Effector CD8-positive, alpha-beta T cell (primary cell): Measurements from ENCODE around the gene MBL2.

Source experiments
- DNase-seq: peaks from one replicate; lab custom pipeline; 2025; lab: John Stamatoyannopoulos, UW
- total RNA-seq, 4 experiments: gene quantifications; one replicate each; lab custom pipeline; 2026; lab: John Stamatoyannopoulos, UW

The MBL2 gene
- total RNA-seq = 0 reads per million in 4 experiments

DNA sequence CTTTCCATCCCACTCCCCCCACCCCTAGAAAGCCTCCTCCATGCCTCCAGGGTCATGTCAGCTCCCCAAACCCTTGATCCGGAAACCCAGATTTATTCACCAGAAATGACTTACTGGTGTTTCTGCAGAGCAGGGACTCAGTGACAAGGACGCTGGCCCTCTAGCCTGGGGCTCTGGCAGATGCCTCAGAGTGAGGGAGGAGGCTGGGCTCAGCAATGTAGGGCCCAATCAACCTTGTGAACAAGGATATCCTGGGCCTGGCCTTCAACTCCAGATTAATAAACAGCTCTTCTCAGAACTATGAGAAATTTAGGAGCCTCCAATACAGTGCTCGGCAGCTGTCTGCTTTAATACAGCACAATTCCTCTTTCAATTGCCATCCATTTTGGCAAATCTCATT, at the start of gene MBL2:
MBL2 (minus strand) TSS at position 162 of the 400 bp plus-strand sequence. CDS start 1,149 bp downstream, outside the sequence.
- DNase-seq = no peak

DNA sequence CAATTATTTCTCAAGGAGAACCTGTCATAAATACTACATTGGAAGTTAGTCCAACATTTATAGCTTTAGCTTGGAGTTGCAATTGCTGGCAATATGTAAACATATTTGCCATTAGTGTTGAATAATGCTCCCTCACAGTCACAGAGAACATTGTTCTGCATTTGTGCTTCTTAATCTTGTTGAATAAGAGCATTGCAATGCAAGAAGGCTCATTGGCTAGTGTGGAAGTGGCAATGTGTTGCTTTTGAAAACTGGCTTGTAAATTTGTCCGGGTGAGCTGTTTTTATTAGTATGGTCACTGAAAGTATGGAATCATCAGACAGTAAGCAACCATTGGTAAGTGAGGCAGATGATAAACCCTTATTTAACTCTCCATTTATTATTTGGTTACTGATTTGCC, 47.7 kb upstream of the MBL2 start:
- DNase-seq = no peak

DNA sequence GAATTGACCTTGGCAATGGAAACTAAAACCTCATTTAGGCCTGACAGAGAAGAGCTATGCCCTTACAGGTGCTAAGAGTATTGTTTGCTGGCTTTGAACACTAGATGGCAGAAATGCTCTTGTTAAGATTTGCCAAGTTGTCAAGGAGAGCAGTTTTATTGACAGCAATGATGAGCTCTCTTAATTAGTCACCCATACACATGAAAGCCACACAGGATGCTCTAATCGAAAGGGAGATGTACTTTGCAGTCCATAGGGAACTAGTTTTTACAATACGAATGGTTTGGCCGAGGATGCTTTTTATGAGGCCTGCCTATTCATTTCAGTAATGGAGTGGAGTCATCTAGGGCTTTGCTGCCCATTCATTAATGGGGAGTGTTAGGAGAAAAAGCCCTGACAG, 45.4 kb upstream of the MBL2 start:
- no peak for DNase-seq

DNA sequence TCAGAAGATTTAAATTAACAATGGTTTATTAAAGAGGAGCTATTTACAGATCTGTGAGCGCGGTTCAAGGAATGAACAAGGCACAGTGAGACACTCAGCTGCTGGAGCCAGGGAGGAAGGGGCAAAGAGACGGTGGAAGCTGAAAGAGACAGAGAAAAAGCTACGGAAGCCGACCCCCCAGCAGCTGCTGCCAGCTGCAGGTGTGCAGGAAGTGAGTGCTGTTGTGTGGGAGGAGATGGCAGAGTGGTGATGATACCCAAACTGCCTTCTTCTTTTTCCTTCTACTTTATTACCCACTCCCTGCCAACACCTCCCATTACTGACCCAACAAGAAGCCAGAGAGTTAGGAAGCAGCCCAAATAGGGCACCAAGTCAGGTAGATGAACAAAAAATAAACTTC, 41.9 kb upstream of the MBL2 start:
- no peak for DNase-seq

DNA sequence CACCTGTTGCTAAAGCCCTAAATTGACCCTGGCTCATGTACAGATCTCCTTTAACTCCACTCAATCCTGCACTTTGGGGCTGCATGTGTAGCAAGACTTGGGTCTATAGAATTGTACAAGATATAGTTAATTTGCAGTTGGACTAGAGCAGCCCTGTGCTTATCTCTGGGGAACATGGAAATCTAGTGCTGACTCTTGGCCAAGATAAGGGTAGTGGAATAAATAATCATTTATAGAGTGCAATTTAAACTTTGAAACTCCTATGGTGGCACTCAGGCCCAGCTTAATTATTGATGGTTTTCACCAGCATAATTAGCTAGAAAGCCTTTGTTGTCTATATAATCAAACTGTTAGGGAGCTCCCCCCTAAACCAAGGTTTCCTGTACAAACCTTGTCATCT, 39.2 kb upstream of the MBL2 start:
- no peak for DNase-seq

DNA sequence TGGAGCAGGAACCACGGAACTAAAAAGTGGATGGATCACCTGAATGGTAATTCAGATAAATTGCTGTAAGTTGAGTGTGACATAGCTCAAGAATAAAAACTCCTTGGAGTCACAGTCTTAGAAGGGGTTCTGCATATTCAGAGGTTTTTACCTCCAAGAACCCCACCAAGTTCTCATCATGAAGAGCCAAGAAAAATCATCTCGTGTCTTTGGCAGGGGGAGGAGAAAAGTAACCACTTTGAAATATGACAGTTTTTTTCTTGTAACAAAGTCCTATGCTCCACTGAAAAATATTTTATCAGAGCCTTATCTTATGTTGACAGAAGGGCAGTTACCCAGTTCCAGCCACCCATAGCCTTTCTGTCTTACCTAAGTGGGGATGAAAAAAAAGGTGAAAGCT, 38.2 kb upstream of the MBL2 start:
- DNase-seq = no peak

DNA sequence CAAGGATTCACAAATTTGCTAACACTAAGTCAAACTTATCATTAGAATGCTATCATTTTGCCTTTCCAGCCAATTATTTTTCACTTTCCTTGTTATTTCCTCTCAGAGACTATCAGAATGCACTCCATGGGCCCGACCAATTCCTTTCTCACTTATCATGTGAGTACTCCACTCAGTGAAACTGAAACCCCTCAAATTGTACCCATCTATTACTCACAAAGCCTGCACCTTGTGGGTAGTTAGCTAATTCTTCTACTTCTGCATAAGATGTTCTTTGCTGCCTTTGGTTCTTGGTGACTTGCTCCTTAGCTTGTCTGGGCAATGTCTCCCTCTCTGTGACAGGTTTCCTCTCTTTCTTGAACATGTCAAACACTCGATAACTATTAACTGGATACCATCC, 35.2 kb upstream of the MBL2 start:
- no peak for DNase-seq

DNA sequence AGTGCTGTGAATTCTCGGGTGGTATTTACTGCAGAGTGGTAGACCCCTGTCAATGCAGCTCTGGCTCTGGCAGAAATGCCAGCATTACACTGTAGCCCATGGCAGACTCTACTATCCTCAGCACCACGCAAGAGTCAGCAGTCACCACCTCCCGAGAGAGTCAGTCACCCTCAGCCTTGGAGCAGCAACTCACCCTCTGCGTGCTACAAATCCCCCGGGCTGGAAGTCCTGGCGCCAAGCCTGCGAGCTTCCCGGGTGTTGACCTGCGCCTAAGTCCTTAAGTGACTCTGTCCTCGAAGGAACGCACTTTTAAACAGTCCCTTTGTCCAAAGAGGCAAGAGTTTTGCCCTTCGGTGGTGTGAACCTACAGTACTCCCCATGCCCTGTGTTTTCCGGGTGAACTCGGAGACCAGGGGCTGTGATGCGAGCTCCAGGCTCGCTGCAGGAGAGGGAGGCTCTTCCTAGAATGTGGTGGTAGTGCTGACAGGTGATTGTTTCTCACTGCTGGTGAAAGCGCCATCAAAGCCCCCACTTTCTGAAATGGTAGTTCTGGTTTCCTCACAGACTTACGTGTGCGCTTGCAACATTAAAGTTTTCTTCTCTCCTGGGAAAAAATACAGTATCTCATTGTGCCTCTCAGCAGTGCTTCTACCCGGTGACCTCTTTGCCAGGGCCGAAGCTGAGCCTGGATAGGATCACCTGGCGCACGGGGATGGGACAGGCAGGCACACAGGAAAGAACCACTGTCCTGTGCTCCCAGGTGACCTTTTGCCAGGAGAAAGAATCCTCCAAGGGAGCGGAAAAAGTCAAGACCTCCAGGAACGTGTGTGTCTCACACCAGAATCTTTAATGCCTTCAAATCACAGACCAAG, 33.1 kb upstream of the MBL2 start:
- no peak for DNase-seq

DNA sequence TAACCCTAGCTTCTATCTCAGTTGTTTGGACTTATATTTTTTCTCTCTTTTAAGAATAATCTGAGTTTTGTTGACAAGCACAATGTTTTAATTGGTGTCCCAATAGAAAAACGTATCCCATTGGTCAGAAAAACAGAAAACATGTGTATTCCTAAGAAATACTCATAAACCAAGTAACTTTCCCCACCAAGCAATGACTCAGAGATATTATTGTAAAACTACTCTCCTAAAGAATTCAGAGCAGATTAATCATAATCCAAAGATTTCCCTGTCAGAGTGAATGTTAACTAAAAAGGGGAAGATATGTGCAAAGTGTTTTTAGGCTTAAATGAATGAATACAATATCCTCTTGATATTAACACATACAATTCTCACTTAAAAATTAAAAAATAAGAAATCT, 29.4 kb upstream of the MBL2 start:
- no peak for DNase-seq

DNA sequence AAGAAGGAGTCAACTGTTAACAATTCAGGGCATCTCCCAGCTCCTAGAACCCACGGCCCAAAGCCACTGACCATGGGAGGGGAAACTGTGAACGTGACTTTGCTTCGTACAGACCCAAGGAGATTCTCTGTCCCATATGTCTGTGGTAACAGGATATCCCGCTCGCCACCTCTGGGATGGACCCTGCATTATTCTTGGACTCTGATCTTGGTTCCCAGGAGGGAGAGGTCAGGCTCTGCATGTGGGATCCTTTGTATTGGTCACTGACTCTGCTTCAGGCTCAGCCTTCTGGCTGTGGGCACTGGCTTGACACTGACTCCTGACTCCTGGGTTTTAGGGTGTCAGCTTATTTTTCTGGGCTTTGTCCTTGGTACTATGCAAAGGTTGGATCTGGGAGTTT, 13.5 kb upstream of the MBL2 start:
- DNase-seq = no peak

DNA sequence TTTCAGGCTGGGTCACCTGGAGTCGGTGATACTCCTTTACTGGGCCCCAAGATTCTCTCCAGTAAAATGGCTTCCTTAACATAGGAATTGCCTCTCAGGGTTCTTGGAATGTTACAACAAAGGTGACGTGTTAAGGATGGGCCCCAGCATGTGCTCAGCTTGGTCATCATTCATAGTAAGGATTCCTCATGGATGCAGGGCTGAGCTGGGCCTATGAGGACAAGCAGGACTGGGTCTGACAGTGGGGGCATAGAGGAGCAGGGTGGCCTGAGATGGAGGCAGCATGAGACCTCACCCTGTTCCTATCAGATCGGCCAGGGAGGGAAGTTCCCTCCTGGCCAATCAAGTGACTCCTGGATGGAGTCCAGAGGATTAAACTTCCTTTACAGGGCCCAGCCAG, 12.8 kb upstream of the MBL2 start:
- DNase-seq = no peak

DNA sequence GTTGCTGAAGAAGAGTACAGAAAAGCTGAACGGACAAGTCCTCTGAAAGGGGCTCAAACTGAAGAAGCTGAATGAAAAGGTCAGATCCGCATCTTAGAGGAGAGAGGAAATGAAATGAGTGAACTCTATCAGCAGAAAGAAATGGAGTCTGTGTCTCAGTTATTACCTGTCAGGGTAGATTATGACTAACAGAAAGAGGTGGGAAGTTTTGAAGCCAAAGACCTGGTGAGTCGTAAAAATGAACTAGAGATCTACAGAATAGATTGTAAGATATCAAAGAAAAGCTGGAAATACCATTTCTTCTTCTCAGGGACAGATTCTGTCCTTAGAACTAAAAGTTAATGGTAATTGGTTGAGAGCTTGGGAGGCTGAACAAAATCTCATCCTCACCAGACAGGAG, 11.1 kb upstream of the MBL2 start:
- DNase-seq = no peak

DNA sequence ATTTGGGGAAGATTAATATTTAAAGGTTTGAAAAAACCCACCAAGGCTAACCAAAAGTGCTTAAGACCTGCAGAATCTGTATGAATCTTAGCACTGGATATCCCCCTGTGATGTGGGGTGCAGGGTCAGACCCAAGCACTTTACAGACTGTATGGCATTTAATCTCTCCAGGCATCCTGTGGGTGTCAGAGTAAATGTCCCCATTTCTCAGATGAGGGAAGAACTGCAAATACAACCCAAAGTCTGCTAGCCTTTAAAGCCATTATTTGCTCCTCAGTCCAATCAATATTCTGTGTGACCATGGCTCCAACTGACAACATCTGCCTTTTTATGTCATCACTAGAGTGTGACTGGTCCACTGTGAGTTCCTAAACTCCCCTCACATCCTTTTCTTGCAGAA, 10.0 kb upstream of the MBL2 start:
- DNase-seq = no peak

DNA sequence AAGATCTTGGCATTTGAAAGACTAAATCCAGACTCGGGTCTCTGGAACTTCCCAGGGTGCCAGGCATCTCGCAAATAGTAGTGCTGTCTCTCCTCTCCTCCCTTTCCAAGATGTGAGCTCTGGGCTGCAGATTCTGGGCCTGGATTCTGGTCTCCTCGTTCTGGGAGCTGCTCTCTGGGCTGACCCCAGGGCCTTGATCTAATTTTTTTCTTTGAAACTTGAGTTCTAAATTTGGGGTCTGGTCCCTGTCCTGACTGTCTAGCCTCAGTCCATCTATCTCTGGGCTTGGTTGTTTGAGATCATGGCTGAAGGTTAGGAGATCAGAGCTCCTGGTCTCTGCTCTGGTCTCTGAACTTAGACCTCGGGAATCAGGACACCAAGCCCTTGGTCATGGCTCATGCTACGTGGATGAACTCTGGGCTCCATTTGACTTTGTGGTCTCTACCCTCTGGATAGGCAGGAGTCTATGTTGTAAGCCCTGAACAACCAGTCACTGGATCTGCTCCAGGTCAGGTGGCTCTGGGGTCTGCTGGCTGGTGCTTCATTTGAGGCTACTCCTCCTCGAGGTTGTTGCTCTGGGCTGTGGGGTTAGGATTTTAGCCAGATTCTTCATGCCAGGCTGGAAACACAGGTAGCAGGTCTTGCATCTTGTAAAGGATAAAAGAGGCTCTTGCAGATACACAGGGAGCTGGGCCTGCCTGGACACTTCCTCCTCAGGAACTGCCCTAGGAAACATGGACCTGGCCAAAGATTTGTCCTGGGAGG, 8.0 kb upstream of the MBL2 start:
- no peak for DNase-seq

DNA sequence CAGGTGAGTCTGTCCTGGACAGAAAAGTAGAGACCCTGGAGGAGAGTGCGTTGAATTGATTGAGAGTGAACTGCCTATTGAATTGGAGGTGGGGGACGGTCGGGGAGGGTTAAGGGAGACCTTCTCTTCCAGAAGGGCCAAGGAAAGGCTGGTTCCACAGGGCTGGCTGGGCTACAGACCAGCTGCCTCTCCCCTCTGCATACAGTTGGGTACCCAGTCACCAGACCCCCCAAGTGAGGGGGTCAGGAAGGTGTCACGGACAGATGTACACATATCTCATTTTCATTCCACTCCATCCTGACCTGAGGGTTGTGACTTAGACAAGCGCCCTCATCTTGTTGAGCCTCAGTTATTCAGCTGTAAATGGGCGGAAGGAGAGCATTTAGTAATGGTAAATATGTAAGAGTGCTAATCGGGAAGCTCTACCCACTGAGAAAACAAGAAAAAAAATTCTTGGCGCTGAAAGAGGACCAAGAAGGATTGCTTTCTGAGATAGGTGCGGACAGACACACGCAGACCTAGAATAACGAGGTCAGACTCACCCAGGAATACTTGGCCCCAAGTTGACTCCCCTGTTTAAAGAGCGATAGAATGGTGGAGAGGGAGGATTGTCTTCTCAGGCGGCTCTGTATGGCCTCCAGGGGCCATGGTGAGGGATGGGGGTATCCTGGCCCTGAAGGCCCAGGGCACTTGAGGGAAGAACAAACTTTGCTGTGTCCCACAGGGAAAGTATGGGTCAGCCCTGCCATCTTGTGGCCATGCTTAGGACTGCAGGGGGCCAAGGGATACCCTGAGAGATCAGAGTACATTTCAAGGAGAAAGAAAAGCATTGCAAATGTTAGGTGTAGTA, 7.2 kb upstream of the MBL2 start:
- DNase-seq = peak; percentile 3

DNA sequence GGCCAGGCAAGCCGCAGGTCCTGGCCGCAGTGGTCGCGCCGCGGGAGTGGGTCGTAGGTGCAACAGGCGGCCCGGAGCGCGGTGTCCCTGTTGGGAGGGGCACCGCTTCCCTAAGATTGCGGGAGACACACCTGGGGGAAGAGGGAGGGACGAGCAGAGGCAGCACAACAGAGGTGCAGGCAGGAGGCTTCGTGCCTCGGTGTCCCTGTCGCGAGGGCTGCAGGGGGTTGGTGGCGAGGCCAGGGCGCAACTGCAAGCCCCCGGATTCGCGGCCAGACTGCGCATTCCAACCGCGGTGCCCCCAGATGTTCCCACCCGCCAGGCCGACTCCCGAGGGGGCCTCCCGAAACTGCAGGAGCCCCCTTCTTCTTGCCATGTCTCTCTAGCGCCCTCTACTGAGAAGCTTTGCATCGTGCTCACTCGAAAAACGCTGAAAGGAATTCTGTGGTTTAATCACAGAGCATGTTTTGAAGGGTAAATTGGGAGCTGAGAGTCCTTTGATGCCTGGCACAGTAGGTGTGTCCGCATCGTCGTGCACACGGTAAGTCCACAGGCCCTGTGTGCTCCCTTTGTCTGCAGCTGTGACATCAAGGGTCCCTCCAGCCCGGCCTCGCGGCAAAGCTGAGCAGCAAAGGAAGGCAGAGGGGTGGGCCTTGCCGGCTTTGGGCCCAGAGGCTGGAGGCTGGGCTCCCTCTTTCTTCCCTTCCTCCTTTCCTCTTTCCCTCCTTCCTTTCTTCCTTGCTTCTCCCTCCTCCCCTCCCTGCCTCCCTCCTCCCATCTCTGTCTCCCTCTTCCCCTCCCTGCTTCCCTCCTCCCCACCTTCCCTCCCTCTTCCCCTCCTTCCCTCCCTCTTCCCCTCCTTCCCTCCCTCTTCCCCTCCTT, 6.2 kb upstream of the MBL2 start:
- DNase-seq = no peak

DNA sequence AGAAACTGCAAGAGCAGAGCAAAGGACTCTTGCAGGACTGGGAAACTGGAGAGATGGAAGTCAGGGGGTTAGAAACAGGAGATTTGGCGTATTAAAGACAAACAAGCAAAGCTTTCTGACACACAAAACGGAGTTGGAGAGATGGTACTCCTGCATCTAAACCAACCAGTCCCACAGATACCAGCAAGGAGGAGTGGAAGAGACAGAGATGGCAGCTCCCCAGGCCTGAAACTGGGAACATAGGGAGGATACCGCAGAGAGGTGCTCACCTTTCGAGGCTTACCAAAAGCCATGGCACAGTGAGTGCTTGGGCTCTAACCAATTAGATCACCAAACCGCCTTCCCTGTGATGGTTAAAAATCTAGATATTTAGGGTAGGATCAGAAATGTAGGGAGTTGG, 4.8 kb upstream of the MBL2 start:
- no peak for DNase-seq

DNA sequence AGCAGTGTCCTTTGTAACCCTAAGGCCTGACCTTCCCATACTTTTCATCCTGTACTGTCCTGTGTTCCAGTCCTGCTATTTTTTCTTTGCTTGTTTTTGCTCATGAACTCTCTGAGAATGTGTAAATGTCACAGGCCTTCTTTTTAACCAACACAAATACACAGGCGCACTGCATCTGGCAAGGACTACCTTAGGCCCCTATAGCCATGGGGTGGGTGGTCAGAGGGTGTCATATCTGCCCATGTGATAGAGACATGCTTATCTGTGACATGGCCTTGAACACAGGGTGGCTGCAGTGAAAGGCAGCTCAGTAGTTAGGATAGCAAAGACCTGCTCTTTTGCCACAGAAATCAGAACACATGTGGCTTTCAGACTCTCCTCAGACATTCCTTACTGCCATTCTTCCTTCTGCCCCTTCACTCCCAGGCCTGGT, 3.9 kb upstream of the MBL2 start:
- DNase-seq = no peak

DNA sequence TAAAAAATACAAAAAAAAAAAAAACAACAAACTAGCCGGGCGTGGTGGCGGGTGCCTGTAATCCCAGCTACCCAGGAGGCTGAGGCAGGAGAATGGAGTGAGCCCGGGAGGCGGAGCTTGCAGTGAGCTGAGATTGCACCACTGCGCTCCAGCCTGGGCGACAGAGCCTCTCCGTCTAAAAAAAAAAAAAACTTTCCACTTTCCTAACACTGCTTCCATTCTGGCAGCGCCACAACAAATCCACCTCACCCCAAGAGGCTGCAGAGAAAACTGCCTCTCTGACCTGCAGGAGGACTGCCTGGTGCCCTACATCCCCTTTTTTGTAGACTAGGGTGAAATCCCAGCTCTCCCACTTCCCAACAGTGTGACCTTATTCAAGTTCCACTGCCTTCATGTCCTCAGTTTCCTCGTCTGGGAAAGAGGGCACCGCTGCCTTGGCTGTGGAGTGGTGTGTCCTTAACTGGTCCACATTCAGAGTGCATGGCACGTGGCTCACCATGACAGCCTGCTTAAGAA, 2.6 kb upstream of the MBL2 start:
- no peak for DNase-seq

DNA sequence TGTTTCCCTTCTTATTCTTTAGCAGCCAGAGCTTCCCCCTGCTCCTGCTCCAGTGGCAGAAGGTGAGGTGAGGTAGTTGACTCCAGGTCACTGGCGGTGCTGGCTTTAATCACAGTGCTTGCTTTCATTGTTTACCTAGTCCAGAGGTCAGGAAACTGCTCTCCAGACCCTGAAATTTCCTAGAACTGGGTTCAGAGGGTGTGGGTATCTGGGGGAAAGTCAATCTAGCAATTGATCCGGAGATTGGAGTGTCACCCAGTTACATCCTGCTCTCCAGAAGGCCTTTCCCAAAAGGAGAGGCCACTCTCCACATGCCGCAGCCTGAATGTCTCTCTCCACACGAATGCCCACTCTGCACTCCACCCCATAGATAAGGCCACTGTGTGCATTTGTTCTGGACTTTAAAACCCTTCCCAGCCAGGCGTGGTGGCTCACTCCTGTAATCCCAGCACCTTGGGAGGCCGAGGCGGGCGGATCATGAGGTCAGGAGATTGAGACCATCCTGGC, 2.1 kb upstream of the MBL2 start:
- DNase-seq = no peak

DNA sequence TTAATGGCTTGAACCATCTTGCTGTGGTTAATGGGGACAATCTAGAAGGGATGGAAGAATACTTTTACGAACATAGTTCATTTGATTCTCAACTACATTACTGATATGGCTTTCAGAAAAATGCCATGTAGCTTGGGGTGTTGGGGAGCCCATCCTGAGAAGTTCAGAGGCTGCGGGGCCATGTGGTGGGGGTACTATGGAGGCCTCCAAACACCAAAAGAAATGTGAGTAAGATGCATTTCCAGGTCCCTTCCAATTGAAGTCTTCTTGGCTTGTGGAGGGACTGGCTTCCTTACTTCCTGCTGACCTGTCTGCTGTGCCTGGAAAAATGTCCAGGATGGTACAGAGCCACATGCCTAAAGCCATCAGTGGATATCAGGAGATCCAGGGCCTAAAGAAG, 1.6 kb upstream of the MBL2 start:
- no peak for DNase-seq
